GM20000 (cell line): Measurements from ENCODE around the gene SEC24C.

Experiments
- DNase-seq: peaks from one replicate; pipeline ENCODE4 v3.0.0; 2012; ENCODE audit warnings: low spot score
- CTCF ChIP-seq: IDR thresholded peaks from 2 replicates; pipeline ENCODE4 v1.5.1; 2012; ENCODE audit warnings: mild to moderate bottlenecking, control low read depth; ENCODE audit errors: extremely low read depth, missing control alignments

The SEC24C gene

GRCh38 chr10:73818402-73818801, 74.2 kb downstream of the SEC24C start:
- TF ChIP-seq CTCF: no peak
- no peak for DNase-seq

GRCh38 chr10:73819081-73819480, 74.9 kb downstream of the SEC24C start:
- no peak for TF ChIP-seq CTCF
- no peak for DNase-seq

- TF ChIP-seq CTCF: no peak
- no peak for DNase-seq
These were observed 75.4 kb downstream of the SEC24C start for GRCh38 chr10:73819513-73820093.
